HT1080 (cell line): ENCODE data around the gene CS. TPM values are rescaled to one million over a fixed set of nuclear protein-coding genes. Genes with fewer than 3 reads are reported as not detected.
"Not testable (repeated sequence)": the region's sequence is repeated elsewhere in the genome, so short reads cannot be mapped to it uniquely, and the experiment has no call there.

Source experiments
- DNase-seq: peaks from one replicate; pipeline ENCODE4 v3.0.0-alpha.2; 2015; ENCODE audit warnings: low read depth
- total RNA-seq: library from RNA; depleted of rRNA; stranded (reverse); fragments of >200 nt; shearing (Covaris generic); gene quantifications from 2 replicates; pipeline ENCODE4 v1.2.3, GENCODE V29; 2014

Gene CS
- total RNA-seq, 1 experiment from 2014 or later, result 174 TPM

DNA sequence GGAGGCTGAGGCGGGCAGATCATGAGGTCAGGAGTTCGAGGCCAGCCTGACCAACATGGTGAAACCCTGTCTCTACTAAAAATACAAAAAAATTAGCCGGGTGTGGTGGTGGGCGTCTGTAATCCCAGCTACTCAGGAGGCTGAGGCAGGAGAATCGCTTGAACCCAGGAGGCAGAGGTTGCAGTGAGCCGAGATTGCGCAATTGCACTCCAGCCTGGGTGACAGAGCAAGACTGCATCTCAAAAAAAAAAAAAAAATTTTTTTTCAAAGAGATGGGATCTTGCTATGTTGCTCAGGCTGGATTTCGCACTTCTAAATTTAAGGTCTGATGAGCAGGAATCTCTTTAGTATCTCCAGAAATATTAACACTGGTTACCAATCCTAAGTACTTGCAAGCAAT, 21.5 kb upstream of the CS start:
- DNase-seq, result not testable (repeated sequence)

DNA sequence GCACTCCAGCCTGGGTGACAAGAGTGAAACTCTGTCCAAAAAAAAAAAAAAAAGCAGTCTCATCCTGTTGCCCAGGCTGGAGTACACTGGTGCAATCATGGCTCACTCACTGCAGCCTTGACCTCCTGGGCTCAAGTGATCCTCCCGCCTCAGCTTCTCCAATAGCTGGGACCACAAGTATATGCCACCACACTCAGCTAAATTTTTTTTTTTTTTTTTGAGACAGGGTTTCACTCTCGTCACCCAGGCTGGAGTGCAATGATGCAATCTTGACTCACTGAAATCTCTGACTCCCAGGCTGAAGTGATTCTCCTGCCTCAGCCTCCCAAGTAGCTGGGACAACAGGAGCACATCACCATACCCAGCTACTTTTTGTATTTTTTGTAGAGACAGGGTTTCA, 20.9 kb upstream of the CS start:
- peak; percentile 72 for DNase-seq

DNA sequence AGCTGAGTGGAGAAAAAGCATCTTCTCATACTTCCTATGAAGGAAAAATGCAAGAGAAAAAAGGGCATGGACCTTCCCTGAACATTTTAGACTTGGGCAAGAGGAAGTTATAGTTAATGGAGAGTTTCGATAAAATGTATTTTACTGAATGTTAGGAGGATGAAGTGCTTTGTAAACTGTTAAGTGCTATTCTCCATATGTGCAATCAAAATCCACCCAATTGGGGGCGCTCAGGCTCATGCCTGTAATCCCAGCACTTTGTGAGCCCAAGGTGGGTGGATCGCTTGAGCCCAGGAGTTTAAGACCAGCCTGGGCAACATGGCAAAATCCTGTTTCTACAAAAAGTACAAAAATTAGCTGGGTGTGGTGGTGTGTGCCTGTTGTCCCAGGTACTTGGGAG, 17.5 kb upstream of the CS start:
- DNase-seq, result no peak

DNA sequence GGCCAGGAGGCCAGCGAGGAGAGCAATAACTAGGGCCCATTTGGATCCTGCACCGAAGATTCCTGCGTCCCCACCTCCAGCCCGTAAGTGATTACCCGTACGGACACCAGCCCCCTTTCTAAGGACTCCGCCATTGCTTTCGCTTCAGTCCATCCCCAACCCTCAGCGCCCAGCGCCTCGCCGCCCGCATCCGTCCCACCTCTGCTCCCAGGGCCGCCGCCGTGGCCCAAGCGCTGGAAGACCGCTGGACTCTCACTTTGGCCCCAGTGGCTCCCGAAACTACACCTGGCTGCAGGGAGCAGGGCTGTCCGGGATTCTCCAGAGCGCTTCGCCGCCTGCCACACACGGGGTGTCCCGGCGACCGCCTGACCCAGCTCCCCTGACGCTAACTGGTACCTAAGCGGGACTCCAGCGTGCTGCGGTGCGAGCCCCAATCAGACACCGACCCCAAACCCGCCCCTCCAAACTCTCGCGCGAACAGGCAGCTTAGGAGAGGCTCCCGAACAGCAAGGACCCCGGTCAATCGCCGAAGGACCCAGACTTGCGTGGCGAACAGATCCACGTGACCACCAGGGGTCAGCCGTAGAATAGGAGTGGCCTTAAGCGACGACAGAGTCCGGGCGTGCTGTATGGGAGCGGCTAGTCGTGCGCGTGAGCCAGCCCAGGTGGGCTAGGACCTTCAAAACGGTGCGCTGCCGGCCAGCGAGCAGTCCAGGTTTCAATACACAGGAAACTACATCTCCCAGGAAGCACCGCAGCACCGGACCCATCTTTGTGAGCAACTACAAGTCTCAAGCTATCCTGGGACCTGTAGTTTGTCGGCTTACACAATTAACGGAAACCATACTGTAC, 15.7 kb upstream of the CS start, which contains the start of gene CNPY2:
Gene CNPY2 (minus strand): TSS at position 367 of the 852 bp plus-strand sequence. CDS start 771 bp downstream, outside the sequence.
- peak; percentile 99 for DNase-seq

DNA sequence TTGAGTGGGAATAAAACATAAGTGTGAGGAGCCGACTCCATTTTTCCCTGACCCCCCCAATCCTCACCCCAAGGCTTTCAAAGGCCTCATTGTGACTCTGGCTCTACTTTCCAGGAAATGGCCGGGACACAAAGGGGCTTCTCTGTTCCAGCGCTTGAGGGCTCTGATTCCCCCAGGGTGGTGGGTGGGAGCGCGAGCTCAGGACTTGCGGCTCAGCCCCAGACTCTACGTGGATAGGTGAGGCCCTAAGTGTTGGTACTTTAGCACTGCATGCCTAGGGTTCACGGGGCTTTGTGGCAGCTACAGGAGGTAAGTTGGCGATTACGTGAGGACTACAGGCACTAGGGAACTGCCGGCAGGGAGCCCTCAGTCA, 15.1 kb upstream of the CS start:
- no peak for DNase-seq

DNA sequence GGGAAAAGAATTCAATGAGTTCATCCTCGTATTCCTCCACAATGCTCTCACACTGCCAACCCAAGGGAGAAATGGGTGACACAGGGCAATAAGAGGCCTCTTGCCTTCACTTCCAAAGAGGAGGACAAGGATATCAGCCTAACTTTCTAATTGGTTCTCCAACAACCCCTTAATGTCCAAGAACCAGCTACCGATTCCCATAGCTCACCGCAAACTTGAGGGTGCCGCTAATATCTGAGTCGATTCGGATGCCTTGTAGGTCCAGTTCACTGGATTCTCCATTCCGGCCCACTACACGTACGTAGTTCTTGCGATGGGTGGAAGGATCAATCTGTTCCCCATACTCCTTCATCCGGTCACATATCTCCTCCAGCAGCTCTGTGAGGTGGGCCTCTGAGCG, 10.9 kb upstream of the CS start:
- no peak for DNase-seq

DNA sequence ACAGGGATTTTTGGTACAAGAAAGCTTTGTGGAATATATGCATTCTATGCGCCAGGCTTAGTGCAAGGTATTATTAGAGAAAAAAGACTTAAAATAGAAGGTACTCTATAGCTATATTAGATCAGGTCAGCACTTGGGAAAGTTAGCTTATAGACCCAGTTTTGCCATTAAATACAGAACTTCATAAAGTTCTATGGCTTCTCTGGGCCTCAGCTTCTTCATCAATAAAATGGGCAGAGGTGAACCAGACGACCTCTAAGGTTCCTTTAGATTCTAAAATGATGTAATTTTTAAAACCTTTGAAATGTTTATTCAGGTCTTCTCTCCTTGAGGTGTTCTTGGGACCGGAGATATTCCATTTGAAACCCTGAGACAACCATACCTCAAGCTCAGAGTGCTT, 8.6 kb upstream of the CS start:
- no peak for DNase-seq

DNA sequence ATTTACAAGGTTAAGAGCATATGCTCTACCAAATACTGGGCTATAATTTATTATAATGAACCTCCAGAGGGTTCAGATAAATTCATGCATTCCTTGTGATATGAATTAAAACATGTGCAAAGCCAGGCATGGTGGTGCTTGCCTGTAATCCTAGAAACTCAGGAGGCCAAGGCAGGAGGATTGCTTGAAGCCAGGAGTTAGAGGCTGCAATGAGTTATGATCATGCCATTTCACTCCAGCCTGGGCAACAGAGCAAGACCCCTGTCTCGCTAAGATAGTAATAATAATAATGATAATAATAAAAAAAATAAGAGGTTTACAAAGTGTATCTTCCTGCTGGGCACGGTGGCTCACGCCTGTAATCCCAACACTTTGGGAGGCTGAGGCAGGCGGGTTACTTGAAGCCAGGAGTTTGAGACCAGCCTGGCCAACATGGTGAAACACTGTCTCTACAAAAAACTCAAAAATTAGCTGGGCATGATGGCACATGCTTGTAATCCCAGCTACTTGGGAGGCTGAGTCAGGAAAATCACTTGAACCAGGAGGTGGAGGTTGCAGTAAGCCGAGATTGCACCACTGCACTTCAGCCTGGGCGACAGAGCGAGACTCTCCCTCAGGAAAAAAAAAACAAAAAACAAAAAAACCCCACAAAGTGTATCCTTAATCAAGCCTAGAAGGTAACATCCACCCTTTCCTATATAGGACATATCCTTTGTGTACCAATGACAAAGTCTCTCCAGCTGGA, 7.3 kb upstream of the CS start:
- no peak for DNase-seq

DNA sequence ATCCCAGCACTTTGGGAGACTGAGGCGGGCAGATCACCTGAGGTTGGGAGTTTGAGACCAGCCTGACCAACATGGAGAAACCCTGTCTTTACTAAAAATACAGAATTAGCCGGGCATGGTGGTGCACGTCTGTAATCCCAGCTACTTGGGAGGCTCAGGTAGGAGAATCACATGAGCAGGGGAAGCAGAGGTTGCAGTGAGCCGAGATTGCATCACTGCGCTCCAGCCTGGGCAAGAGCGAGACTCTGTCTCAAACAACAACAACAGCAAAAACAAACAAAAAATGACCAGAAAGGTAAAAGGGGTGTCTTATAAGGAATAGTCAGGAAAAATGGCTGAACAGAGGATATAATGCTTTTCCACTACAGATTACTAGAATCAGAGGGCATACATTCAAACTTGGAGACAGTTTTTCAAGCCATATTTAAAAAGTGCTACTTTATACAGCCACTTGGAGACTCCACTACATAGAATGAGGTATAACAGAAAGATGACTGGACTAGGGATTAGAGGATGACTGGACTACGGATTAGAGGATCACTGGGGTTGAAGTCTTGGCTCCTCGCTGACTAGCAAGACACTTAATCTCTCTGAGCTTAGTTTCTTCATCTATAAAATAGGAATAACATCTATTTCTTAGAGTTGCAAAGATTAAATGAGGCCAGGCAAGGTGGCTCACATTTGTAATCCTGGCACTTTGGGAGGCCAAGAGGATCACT, 4.9 kb upstream of the CS start:
- DNase-seq, result no peak

DNA sequence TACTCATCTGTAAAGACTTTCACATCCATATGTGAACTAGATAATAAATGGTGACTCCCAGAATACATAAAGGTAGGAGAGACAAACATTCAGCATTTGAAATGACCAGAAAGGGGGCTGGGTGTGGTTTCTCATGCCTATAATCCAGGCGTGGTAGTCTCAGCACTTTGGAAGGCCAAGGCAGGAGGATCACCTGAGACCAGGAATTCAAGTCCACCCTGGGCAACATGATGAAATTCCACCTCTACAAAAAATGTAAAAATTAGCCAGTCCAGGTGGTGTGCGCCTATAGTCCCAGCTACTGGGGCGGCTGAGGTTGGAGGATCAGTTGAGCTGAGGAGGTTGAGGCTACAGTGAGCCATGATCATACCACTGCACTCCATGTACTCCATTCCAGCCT, 4.1 kb upstream of the CS start:
- DNase-seq, result no peak

DNA sequence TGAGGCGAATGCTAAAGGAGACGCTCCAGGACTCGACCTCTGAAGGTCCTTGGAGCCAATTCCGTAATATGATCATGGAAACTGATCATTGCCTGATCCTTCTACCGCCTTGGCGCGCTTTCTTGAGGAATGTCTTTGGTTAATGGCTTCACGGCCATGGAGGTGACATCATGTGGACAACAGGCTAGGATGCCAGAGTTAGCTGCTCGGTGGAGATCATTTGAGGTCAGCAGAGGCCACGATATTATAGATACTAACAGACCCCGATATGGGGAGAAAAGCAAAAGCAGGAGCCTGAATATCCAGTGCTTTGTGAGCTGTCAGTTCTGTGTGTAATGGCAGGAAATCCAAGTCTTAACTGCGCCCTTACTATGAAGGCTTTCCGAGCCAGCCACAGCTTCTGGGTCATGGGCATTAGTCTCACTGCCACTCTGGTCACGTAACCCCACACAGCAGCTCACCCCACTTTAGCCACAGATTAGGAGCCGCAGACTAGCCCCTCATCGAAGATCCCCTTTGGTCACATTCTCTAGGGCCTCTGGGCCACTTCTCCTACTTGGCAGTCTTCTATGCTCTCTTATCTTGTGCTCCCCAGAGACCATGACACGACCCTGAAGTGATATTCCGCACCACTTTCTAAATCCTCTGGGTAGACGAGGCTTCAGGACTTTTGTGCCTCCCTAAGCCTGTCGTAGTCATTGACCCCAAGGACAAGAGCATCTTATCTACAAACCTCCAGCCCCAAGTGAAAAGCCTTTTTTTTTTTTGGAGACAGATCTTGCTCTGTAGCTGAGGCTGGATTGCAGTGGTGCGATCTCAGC, 724 bp upstream of the CS start:
- DNase-seq, result no peak

DNA sequence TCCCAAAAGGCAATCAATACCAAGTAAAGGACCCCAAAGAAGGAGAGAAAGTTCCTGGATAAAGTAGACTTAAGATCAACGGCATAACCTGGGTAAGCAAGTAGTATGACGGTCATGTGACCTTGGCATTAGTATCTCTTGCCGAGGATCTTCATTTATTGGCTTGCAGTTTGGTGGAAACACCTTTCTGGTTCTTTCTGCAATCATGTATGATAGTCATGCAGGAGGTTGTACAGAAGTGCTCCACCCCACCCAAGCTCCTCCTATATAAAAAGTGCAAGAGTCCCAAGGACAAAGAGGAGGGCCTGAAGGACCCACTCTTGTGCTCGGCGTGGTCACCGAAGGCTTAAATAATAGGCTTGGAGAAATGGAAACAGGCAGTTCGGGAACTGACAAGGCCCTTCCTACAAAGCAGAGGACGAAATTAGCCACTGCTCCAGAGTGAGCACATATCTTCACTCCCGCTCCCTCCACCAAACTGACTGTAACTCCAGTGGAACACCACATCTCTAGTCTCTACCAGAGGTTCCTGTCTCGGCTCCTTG, 750 bp downstream of the CS start:
- DNase-seq, result peak; percentile 40

DNA sequence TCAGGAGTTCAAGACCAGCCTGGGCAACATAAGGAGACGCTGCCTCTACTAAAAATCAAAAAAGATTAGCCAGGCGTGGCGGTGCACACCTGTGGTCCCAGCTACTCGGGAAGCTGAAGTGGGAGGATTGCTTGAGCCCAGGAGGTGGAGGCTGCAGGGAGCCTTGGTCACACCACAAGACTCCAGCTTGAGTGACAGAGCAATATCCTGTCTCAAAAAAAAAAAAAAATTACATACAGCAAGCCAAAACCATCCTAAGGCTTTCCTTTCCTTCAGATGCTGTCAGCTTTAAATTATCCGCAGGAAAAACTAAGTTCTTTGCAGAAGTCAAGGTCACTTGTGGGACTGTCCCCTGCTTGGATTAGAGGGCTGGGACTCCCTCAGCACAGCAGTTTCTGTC, 1.3 kb downstream of the CS start:
- DNase-seq, result no peak

DNA sequence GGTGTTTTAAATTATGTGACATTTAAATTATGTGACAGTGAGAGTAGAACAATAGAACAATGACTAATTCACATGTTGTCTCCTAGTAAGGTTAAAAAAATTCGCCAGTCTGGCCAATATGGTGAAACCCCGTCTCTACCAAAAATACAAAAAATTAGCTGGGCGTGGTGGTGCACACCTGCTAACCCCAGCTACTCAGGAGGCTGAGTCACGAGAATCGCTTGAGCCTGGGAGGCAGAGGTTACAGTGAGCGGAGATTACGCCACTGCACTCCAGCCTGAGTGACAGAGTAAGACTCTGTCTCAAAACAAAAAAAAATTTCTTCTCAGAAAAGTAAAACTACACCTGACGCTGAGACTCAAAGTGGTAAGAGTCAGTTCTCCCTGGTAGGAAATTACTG, 2.7 kb downstream of the CS start:
- DNase-seq, result no peak

DNA sequence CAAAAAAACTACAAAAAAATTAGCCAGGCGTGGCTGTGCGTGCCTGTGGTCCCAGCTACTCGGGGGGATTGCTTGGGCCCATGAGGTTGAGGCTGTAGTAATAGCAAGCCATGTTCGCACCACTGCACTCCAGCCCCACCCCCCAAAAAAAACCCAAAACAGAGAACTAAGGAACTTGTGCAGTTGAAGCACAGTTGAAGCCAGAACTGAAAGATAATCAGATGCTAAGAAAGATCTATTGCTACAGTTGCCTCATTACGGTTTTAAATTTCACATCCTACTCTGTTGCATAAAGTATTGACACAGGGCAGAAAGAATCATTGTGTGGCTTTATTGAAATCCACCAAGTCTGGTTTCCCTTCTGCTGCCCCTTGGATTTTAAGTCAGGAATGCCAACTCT, 3.8 kb downstream of the CS start:
- no peak for DNase-seq

DNA sequence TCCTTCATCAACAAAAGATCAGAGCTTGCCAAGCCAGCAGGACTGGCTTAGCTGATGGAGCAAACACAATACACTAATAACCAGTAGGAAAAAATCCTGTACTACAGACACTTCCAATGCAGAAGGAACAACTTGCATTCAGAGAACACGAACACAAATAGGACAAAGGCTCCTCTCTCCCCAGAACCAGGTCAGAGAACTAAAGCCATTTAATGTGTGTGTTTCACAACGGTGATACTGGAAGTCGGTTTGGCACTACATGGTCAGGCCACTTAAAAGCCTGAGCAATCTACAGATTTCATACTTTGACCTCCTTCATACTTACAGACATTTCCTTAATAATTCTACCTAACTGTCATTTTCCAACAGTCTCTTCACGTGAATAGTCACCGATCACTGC, 6.3 kb downstream of the CS start:
- DNase-seq, result no peak

DNA sequence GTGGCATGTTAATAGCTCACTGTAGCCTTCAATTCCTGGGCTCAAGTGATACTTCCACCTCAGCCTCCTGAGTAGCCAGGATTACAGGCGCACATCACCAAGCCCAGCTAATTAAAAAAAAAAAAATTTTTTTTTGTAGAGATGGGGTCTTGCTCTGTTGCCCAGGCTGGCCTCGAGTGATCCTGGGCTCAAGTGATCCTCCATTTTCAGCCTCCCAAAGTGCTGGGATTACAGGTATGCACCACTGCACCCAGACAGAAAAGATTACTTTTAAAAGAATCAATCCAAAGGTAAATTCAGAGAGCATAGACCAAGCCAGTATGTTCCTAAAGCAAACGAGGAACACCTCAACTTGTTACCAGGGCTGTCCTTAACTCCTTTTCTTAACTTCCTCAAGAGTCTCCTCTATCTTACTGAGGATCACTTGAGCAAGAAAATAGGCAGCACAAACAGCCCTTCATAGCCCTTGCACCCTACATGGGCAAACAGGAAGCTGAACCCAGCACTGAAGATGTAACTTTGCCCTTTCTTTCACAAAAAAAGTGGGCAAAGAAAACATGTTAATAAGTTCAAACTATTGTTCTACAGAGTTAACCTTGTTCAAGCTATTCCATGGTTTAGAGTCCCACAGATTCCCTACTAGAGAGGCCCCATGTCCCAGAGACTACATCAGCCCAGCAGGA, 11.3 kb downstream of the CS start:
- DNase-seq, result no peak

DNA sequence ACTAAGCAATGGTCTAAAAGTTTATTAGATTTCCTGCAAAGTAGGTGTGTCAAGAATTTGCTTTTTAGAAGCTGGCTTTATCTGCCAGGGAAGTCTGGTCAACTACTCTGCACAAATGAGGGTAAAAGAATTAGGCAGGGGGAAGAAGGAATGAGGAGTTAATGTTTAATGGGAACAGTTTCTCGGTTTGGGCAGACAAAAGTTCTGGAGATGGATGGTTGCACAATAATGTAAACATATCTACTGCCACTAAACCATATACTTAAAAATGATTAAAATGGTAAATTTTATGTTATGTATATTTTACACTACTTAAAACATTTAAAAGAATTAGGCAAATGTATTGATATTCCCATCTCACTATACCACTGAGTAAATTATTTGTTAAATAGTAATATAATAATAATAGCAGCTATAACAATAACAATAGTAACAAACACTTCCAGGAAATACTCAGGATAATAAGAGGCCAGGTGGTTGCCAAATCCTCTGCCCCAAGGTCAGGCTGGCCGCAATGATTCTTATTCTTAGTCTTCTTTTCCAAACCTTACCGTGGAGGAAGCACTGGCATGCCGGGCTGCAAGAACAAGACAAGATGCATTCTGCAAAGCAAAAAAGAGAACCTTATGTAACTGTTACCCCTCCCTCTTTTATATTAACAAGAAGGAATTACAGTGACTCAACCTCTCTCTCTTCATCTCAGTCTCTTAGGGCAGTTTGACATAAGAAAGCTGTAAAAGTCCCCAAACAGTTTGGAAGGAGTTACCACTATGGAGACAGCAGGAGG, 13.9 kb downstream of the CS start:
- no peak for DNase-seq

DNA sequence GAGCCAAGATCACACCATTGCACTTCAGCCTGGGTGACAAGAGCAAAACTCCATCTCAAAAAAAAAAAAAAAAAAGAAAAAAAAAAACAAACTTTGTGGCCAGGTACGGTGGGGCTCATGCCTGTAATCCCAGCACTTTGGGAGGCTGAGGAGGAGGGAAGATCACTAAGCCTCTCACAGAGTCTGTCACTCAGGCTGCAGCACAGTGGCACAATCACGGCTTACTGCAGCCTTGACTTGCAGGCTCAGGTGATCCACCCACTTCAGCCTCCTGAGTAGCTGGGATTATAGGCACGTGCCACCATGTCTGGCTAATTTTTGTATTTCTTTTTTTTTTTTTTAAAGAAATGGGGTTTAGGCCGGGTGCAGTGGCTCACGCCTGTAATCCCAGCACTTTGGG, 15.9 kb downstream of the CS start:
- DNase-seq, result not testable (repeated sequence)

DNA sequence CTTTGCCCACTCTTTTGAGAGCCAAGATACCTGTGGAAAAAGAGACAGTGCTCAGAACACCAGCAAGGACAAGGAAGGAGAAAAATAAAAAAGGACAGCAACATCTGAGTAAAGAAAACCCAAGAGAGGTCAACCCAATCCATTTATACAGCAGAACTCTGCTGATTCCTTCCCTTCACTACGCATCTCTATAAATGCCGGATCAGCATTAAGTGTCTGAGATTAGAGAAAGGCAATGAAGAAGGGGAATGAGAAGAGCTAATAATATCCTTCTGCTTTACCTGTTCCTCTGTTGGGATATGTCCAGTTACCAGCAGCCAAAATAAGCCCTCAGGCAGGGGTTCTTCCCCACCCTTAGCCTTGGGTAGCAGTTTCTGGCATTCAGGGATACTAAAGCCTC, 17.6 kb downstream of the CS start:
- no peak for DNase-seq
